Right renal cortex interstitium (tissue), 3 donors: ENCODE data around the gene PPP1R1A. TPM values are rescaled to one million over a fixed set of nuclear protein-coding genes. Genes with fewer than 3 reads are reported as not detected.

Experiments
- DNase-seq, 3 donors: peaks; one replicate each; pipeline ENCODE4 v3.0.0-alpha.2; 2013; ENCODE audit warnings: low read depth in 3 of 3, low spot score in 2 of 3
- polyA plus RNA-seq, 3 donors: library from polyadenylated mRNA; unstranded; fragments of 120-200 nt; gene quantifications; one replicate each; pipeline ENCODE4 v1.2.1, GENCODE V29; 2013; ENCODE audit not compliant: insufficient read length in 3 of 3

Gene PPP1R1A, protein sequence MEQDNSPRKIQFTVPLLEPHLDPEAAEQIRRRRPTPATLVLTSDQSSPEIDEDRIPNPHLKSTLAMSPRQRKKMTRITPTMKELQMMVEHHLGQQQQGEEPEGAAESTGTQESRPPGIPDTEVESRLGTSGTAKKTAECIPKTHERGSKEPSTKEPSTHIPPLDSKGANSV
- polyA plus RNA-seq: 10 to 100 TPM; 47.1 to 58.2 (median 58.0) TPM

DNA sequence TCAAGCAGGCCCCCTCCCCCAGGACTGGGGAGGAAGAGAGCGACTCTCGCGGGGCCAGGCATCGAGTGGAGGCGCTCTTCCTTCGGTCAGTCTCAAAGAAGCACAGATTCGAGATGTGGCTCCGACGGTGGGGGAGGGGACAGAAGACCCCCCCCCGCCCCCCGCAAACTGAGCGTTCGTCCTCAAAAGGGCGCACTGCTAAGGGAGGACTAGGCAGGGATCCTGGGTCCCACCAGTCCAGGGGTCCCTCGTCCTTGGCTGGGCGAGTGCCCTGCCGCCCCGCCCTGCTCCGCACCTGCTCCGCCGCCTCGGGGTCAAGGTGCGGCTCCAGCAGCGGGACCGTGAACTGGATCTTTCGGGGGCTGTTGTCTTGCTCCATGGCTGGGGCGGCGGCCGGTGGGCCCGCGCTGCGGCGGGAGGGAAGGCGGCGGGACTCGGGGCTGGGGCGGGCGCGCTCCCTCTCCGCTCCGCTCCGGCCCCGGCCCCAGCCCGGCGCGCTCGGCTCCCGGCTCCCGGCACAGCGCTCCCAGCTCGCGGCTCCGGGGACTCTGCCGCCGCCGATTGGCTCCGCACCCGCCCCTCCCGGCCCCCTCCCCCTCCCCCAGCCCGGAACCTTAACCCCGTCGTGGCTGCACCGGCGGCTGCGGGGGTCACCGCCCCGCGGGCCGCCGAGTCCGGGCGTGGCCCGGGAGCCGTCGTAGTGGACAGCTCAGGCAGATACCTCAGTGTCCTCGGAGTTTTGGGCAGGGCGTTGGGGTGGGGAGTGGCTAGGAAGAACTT is at the start of gene PPP1R1A:
PPP1R1A (minus strand) TSS at position 550 of the 780 bp plus-strand sequence; CDS start at position 379, 171 bp downstream.
- DNase-seq: no peak

DNA sequence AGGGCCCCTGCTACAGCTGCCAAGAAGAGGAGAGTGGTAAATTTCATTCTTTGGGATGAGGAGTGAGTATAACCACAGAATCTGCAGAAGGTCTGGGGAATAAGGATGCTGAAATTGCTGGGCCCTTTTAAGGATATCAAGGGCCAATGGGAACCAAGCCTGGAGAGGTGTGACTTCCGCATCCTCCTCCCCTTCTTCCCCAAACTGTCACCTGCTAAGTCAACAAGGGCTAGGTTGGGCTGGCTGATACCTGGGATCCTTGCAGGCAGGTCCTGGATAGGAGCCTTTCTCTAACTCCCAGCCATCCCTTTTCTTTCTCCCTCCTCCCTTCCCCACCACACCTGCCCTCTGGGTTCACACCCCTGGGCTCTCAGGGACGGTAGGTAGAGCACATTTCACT is 46.3 kb upstream of the PPP1R1A start, which contains the start of gene LACRT:
LACRT (minus strand) TSS at position 101 of the 400 bp plus-strand sequence; CDS start at position 47, 54 bp downstream.
- no peak for DNase-seq

DNA sequence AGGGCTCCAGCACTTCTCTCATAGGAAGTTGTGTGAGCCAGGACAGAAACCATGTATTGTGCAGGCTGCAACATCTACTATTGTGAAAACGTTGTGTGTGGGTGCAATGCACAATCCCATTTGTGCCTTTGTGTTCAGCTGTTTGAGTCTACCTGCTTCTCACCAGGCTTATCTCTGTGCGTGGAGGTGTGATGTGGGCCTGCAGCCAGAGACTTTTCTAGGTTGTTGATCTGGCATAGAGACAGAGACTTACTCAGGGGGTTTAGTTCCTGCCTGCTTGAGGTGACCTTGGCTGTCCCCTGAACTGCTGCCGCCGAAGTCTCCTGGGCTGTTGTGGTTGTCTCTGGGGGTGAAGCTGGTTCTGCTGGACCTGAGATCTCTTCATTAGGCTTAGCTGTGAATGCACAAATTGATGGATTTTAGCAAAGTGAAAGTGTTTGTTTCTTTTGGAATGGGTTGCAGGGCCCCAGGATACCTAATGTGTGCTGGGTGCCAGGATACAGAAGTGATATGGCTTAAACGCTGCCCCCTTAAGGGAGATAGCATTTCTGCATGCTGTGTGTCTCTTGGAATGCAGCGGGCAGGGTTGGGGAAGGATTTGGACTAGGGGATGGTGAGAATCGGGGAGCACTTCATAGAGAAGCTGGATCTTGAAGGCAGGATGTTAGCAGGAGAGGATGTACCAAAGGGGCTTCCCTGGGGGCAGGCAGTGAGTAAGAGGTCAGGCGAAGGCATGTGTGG is 43.7 kb upstream of the PPP1R1A start:
- no peak for DNase-seq

DNA sequence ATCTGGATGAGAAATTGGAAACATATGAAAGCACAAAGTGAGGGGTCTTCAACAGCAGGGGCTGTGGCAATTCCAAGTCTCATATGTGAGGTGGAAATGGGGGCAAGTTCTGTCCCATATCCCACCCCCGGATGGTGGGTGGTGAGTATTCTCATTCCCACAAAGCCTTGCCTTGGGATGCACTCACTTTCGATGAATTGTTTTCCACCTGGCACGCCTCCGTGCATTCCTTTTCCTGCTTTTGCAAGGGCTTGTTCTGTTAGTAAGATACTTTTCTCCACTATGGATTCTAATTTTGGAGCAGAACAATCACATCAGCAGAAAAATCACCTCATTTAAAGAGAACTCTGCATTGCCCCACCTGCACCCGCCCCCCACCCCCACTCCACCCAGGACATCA is 43.1 kb upstream of the PPP1R1A start:
- no peak for DNase-seq

DNA sequence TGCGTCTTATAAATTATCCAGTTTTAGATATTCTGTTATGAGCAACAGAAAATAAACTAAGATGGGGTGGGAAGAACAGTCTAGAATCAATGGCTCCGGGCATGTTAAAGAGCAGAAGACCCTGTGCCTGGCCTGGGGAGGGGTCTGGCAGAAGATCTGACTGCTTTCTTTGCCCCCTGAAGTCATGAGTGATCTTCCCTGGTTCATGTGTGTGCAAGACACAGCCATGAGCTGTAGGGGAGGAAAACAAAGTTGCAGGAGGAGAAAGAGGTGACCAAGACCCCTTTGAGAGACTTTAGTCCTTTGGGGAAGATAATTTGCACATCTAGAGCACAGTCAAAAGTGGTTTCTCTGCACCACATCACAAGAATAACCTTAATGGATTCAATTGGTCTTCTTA is 41.5 kb upstream of the PPP1R1A start:
- no peak for DNase-seq

DNA sequence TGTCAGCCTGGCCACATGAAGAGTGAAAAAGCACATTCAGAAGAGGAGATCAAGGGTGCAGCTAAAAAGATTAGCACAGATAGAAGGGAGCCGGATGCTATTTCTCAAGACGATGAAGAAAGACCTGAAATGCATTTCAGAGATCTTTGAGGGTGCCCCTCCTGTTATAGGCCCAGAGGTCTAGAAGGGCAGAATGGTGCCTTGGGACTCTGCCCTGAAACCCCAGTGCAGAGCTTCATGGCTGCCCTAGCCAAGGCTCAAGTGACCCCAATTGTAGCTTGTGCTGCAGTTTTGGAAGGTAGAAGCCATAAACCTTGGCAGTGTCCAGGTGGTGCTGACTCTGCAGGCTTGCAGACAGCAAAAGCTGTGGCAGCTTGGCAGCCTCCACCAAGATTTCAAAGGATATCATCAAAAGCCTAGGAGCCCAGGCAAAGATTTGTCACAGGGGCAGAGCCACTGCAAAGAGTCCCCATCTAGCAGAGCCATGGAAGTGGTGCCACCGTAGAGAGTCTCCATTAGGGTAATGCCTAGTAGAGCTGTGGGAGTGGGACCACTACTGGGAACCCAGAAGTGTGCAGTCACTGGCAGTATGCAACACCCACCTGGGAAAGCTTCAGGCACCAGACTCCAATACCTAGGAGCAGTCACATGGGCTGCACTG is 39.9 kb upstream of the PPP1R1A start:
- no peak for DNase-seq

DNA sequence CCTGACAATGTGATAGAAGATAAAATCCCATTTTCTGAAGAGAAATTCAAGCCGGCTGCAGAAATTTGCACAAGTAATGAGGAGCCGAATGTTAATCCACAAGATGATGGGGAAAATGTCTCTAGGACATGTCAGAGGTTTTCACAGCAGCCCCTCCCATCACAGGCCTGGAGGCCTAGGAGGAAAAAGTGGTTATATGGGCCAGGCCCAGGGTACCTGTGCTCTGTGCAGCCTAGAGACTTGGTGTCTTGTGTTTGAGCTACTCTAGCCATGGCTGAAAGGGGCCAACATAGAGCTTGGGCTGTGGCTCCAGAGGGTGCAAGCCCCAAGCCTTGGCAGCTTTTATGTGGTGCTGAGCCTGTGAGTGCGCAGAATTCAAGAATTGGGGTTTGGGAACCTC is 38.8 kb upstream of the PPP1R1A start:
- DNase-seq: no peak

DNA sequence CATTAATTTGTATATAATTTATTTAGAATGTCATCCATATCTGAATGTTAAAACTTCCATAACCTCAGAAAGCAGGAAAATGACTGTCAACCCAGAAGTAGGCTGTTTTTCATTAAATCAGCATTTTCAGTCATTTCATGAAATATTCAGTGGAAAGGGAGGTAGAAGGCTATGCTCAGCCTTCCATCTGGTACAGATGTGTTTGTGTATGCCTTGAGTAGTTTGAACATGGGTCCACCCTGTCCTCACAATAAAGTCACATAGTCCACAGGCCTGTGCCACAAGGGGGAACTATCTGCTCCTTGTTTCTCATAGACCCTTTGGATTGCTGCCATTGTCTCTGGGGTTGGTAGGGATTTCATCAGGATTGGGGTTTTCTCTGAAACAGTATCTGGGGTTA is 37.1 kb upstream of the PPP1R1A start:
- no peak for DNase-seq

DNA sequence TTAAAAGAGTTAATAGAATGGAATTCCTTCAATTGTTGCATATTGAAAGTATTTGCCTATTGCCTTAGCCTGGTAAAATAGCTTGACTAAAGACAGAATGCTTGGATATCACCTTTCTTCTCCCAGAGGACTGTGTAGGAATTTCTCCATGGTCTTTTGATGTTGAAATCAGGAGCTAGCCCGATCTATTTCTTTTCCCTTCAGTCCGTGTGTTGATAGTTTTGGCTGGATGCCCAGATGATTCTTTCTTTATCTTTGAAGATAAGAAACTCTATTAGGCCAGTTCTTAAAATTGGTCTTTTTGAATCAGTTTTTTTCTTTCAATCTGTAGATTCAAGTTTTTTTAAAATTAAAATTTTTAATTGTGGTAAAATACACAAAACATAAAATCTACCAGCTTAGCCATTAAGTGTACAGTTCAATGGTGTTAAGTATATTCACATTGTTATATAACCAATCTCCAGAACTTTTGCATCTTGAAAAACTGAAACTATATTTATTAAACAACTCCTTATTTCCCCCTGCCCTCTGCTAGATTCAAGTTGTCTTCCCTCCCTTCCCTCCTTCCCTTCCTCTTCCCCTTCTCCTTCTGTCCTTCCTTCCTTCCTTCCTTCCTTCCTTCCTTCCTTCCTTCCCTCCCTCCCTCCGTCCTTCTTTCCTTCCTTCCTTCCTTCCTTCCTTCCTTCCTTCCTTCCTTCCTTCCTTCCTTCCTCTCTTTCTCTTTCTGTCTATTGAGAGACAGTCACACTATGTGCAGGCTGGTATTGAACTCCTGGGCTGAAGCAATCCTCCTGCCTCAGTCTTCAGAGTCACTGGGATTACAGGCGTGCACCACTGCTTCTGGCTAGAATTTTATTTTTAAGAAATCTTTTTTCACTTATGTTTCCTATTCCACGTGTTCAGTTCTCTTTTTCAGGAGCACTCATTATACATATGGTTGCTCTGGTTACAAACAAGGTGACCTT is 36.1 kb upstream of the PPP1R1A start:
- no peak for DNase-seq

DNA sequence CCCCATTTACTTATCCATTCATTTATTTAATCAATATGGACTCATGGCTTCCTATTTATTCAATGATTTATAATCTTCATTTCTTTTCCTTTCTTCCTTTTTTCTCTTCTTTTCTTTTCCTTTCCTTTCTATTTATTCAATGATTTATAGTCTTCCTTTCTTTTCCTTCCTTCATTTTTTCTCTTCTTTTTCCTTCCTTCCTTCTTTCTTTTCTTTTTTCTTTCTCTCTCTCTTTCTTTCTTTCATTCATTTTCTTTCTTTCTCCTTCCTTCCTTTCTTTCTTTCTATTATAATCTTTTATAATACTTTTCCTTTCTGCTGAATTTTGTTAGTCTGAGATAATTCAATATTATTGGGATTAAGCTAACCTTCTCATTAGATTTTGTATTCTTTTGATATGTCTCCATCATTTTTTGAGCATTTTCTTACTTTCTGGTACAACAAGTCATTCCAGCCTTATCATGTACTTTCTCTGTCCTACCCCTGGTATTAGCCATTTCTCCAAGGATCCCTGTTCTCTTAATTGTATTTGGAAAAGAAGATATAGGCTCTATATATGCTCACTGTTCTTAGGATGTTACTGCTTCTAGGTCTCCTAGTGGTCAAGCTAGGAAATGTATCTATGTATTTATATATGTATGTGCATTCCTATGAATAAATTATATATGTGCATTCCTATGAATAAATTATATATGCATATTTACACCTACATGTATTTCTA is 34.2 kb upstream of the PPP1R1A start:
- no peak for DNase-seq

DNA sequence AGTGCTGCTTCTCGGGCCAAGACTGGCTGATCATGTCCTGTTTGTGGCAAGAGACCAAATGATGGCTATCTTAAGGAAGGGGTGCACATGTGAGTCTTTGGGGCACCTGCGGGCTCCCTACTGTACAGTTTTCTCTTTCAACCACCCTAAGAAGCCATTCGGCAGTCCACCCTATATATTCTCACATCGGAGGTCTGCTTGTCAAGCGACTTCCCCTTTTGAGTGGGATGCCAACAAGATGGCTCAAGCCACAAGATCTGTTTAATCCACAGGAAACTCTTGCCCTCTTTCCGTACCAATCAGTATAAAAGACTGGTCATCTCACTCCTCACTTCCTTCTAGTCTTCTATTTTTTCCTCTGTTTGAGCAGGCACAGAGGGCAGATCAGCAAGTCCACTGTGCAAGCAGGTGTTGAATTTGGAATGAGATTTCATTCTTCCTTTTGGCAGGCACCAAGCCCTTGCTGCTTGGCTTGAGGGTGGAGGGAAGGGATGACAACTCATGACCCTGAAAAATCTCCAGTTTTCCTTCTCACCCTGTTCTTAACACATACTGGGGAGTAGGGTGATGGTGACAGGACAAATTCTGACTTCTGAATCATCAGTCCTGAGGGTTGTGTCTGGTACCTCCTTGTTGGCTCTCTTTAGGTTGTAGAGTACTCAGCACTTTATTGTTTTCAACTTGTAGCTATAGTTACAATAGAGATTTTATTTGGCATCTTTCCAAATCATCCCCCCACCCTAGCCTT is 28.6 kb upstream of the PPP1R1A start:
- no peak for DNase-seq

DNA sequence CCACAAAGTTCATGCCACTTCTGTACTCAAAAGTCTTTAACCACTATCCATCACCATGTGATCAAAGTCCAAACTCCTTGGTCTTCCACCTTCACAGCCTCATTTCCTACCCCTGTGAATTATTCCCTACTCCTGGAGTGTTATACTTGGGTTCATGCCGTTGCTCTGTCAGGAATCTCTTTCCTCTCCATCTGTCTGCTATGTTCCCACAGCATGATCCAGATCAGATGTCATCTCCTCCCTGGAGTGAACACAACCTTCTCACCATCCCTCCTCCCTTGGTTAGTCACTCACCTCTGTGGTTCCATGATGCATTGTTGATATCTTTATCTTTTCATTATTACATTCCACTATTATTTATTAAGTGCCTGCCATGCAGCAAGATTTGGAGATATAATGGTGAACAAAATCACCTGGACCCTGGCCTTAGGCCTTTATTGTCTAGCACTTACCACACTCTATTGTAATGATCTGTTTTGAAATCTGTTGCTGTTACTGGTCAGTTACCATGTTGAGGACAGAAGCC is 23.8 kb upstream of the PPP1R1A start:
- DNase-seq: no peak

DNA sequence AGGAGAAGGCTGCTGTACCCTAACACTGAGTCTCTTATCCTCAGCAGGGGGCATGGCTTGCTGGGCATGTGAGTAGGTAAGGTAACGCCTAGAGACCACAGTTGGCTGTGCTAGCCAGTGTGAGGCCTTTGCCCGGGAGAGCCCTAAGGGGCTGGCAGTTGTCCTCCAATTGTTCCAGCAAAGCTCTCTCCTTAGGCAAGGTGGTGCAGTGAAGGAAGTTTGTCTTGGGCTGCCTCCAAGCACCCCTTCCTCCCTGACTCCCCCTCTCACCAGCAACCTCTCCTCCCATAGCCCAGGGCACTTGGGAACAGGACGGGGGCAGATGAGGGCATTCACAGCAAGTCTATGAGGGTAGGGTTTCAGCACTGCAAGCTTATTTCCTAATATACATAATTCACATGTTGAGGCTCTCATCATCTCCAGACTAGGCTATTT is 23.3 kb upstream of the PPP1R1A start:
- DNase-seq: no peak

DNA sequence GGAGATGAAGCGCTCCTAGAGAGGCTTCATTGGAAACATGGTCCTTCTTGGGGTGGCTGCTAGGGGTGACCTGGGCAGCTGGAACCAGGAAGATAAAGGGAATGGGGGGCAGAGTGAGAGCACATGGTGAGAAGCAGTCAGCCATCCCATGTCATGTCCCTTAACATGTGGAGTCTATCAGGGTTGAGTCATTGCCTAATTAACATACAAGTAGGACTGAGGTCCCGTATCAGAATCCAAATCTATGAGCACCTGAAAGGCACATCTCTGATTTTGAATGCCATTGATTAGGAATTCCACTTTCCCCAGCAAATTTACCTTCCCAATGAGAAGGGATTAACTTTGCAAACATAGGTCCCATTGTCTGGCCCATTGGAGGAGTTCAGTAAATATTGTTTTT is 20.3 kb upstream of the PPP1R1A start:
- DNase-seq: no peak

DNA sequence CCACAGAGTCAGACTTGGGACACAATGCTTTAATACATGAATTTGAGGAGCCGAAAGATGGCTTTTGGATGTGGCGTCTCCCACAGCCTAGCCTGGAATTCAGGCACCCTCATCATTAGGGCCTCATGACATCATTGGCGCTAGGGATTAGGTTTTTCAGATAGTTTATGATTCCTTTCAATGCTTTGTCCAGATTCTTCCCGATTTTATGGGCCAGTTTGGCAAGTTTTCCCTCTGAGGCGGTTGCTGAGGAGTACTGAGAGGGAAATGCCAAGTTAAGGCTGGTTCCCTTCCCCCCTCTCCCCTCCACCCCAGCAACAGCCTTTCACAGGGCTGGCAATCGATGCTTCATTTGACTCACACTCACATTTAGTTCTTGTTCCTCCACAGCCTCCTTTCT is 19.7 kb upstream of the PPP1R1A start:
- no peak for DNase-seq

DNA sequence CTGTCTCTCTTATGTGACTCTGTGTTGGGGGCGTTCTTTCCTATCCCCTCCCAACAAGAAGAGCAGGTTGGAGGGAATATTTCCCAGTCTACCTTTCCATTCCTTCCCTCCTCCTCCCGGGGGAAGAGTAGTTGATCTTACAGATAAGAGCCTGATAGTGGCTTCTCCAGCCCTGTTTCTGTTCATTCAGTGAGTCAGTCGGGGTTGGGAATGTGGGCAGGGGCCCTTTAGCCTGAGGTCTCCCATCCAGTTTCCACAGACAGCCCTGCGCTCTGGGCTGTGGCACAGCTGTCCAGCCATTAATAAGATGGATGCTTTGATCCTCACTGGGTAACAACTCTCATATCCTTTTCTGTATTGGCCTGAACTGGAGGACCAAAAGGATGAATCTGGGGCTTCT is 18.1 kb upstream of the PPP1R1A start:
- no peak for DNase-seq

DNA sequence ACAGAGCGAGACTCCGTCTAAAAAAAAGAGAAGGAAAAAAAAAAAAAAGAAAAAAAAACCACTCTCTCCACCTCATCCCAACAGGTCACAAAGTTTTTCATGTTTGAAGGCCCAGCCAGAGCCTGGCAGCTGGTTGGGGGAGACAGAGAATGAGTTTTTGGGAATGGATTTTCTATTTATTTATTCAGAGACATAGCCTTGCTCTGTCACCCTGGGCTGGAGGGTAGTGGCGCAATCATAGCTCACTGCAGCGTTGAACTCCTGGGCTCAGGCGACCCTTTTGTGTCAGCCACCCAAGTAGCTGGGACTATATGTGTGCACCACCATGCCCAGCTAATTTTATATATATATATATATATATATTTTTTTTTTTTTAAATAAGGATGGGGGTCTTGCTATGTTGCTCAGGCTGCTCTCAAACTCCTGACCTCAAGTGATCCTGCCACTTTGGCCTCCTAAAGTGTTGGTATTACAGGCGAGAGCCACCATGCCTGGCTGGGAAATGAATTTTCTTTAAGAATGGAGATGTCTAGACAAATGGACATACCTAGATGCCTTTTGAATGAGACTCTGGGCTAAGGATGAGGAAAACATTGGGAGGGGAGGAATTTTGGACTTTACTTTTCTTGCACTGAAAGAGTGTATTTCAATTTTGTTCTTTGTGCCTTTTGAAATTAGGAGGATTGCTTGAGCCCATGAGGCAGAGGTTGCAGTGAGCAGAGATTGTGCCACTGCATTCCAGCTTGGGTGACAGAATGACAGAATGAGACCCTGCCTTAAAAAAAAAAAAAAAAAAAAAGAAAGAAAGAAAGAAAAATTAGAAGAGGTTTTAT is 16.9 kb upstream of the PPP1R1A start:
- DNase-seq: no peak
